Esophagus muscularis mucosa (tissue), 4 donors: Measurements from ENCODE around the gene CTU2. TPM values are rescaled to one million over a fixed set of nuclear protein-coding genes. Genes with fewer than 3 reads are reported as not detected.

Experiments used
- DNase-seq: peaks from one replicate; pipeline ENCODE4 v3.0.0-alpha.2; 2017; ENCODE audit errors: extremely low spot score
- H3K27ac ChIP-seq, 4 donors: fragments of 200-600 bp; sonication (generic); replicated peaks in 1 of 4; 1 replicate in 3 of 4; 2 replicates in 1 of 4; pipeline ENCODE4 v1.5.1; 2016 to 2019; ENCODE audit warnings: mild to moderate bottlenecking in 1 of 4
- H3K27me3 ChIP-seq, 4 donors: fragments of 200-600 bp; sonication (generic); one replicate each; pipeline versions ENCODE4 v1.5.1 to v1.6.0; 2016 to 2019
- H3K36me3 ChIP-seq, 4 donors: fragments of 200-600 bp; sonication (generic); one replicate each; pipeline ENCODE4 v1.5.1; 2016 to 2019
- H3K4me1 ChIP-seq, 4 donors: fragments of 200-600 bp; sonication (generic); one replicate each; pipeline ENCODE4 v1.5.1; 2016 to 2019
- H3K4me3 ChIP-seq, 4 donors: fragments of 200-600 bp; sonication (generic); 1 replicate in 2 of 4; 2 replicates in 2 of 4; pipeline ENCODE4 v1.5.1; 2016 to 2019; ENCODE audit warnings: mild to moderate bottlenecking in 4 of 4, moderate library complexity in 1 of 4
- H3K9me3 ChIP-seq, 4 donors: fragments of 200-600 bp; sonication (generic); 1 replicate in 3 of 4; 2 replicates in 1 of 4; pipeline ENCODE4 v1.5.1; 2016 to 2019
- EP300 ChIP-seq: sonication (generic); formaldehyde crosslinking; IDR thresholded peaks from one replicate; pipeline ENCODE4 v1.6.1; 2017; ENCODE audit warnings: antibody characterized with exemption
- POLR2A ChIP-seq: fragments of 450-650 bp; IDR thresholded peaks from one replicate; pipeline ENCODE4 v1.6.1; 2017; ENCODE audit warnings: antibody characterized with exemption, moderate library complexity, mild to moderate bottlenecking, low read depth
- POLR2AphosphoS5 ChIP-seq, 2 donors: sonication (generic); formaldehyde crosslinking; IDR thresholded peaks; one replicate each; pipeline ENCODE4 v1.6.1; 2017; ENCODE audit warnings: antibody characterized with exemption in 2 of 2
- WGBS: methylation state at CpG from one replicate; pipeline ENCODE4 v1.1.5; 2018; 5-methylcytosine and 5-hydroxymethylcytosine counted together
- intact Hi-C: fragments of 100-400 bp; cut with DNase I; formaldehyde crosslinking; loops from one replicate; pipeline ENCODE4 v1.15.1; 2023
- total RNA-seq, 4 donors: library from RNA; depleted of rRNA; stranded (reverse); fragments of >200 nt; gene quantifications; one replicate each; pipeline versions ENCODE4 v1.1.0 to v1.2.1, GENCODE V29; 2016
- TF ChIP-seq, protein P1 (sequence below), 3 experiments: fragments of 200-600 bp in 2 of 3; fragments of 450-650 bp in 1 of 3; sonication (generic) in 2 of 3; IDR thresholded peaks; one replicate each; pipeline ENCODE4 v1.5.1; 2017 to 2019; ENCODE audit warnings: antibody characterized with exemption in 3 of 3, mild to moderate bottlenecking in 2 of 3, moderate library complexity in 1 of 3

CTU2 gene
- total RNA-seq, 4 donors from 2014 or later: 8.9 to 14.7 (median 10.3) TPM

DNA sequence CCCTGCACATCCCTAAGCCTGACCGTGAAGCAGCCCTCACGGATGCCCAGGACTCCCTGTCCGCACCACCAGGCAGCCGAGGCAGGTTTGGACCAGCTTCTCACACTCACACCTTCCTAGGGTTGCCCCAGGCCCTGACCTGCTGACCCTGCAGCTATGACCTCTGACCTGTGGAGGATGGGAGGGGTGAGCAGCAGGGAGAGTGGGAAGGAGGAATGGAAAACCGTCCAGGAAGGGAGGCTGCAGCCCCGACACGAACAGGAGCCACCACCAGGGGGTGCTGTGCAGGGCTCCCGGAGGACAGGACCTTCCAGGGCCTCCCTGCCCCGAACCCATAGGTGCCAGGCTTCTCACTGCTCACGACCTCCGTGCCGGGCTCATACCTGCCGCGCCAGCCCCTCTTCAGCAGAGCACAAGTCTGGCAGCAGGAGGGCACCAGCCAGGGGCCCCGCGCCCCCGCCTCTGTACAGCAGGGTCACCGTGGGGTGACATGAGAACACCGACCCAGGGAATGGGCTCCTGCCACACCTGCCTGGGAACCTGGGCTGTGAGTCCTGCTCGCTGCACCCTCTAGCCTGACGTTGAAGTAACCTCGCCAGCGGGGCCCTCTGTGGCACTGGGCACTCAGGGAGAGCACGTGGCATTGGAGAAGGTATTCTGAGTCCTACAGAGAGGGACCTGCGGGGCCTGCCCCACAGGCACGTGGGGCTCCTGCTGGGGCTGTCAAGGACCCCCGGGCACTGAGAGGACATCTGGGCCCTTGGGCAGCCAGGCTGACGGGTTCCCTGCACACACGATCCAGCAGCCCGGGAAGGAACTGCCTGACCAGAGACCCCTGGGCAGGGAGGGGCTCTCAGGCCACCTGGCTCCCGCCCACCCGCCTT, 37.6 kb downstream of the CTU2 start:
- H3K27me3 ChIP-seq: no peaks in the 10 kb centered on the region
- no peak for TF ChIP-seq EP300
- TF ChIP-seq, protein P1, sequence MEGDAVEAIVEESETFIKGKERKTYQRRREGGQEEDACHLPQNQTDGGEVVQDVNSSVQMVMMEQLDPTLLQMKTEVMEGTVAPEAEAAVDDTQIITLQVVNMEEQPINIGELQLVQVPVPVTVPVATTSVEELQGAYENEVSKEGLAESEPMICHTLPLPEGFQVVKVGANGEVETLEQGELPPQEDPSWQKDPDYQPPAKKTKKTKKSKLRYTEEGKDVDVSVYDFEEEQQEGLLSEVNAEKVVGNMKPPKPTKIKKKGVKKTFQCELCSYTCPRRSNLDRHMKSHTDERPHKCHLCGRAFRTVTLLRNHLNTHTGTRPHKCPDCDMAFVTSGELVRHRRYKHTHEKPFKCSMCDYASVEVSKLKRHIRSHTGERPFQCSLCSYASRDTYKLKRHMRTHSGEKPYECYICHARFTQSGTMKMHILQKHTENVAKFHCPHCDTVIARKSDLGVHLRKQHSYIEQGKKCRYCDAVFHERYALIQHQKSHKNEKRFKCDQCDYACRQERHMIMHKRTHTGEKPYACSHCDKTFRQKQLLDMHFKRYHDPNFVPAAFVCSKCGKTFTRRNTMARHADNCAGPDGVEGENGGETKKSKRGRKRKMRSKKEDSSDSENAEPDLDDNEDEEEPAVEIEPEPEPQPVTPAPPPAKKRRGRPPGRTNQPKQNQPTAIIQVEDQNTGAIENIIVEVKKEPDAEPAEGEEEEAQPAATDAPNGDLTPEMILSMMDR (IDR thresholded peaks at IDR 0.05): peak in 2 of 3 experiments; percentile 88
- peak in 1 of 2 donors; percentile 54 for TF ChIP-seq POLR2AphosphoS5 (IDR thresholded peaks at IDR 0.05)
- intact Hi-C loops: loop anchor here (2.0 to 10.0 kb wide), 2 partner anchors 41 to 421 kb away; partner anchors contain the start of gene PIEZO1
- H3K36me3 ChIP-seq: peaks cover 13 to 49% (median 35%) of the 10 kb centered on the region in 4 donors
- DNase-seq: no peak
- H3K9me3 ChIP-seq: no peaks in the 10 kb centered on the region
- WGBS: 85% methylated on average over 7 of the region's 32 CpGs
- H3K4me3 ChIP-seq: no peak overlapping the region
- peaks cover 37 to 56% (median 53%) of the 10 kb centered on the region in 4 donors for H3K4me1 ChIP-seq
- peak overlapping the region in 3 of 4 donors; percentile 18 to 84 (median 53) for H3K27ac ChIP-seq

DNA sequence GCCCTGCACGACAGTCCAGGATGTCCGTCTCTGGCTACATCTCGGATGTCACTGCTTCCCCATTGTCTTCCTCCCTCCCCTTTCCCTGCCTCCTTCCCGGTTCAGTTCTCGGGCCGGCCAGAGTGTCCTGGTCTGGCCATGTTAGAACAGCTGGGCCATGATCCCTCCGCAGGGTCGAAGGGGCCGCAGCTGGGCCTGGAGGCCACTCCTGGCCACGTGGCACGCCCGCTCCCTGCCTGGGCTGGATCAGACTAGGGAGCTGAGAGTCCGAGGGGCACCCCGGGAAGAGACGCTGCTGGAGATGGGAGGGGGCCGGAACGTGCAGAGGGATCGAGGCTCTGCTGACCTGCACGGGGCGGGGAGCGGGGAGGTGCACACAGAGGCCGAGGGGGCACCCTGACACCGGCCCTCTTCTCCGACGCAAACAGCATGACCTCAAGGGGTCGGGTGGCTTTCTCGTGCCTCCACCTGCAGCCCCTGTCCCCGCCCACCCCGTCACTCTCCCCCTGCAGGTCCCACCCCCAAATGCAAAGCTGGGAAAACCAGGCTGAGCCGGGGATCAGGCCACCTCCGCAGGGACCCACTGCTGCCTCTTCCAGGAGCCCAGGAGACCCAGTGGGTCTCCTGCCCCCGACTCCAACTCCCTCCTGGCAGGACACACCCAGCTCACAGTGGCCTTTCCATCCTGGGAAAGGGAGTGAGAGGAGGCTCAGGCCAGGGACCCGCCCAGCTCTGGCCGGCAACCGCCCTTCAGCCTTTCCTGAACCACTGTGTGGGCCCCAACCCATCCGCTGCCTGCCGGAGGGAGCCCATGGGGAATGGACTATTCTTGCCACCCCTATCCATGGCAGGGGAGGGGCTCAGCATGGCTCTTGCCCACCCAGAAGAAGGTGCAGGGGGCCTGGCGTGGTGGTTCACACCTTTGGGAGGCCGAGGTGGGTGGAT, 38.5 kb downstream of the CTU2 start:
- Histone ChIP-seq H3K36me3 (peaks cover 13 to 40% (median 29%) of the 10 kb centered on the region in 4 donors), H3K27ac (peak overlapping the region; percentile 53 to 84 (median 78)), H3K9me3 (no peaks in the 10 kb centered on the region), H3K4me1 (peaks cover 37 to 56% (median 53%) of the 10 kb centered on the region in 4 donors), H3K27me3 (no peaks in the 10 kb centered on the region), H3K4me3 (no peak overlapping the region)
- 68% methylated on average over 36 of the region's 39 CpGs for WGBS
- DNase-seq: no peak
- intact Hi-C loops: loop anchor here (5.0 to 10.0 kb wide), 2 partner anchors 112 to 420 kb away; partner anchors contain the start of genes GALNS and TRAPPC2L
- TF ChIP-seq POLR2AphosphoS5 (IDR thresholded peaks at IDR 0.05) (no peak), POLR2A (no peak), EP300 (no peak)
- TF ChIP-seq, protein P1 (IDR thresholded peaks at IDR 0.05): no peak

DNA sequence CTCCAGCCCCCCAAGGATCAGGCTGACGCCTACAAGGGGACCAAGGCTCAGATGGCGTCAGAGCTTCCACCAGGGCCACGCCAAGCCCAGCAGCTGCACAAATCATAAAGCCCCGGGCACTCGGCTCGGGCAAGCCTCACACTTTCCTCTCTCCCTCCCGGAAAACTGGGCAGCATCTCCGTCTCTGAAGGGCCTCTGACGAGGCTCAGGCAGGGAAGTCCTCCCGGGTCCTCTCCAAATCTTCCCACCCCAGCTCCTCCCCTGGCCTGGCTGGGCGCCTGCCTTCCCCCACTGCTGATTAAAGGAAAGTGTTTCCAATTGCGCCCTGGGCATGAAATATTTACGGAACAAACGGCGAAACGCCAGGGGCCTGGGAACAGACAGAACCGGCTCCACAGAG, 40.2 kb downstream of the CTU2 start:
- peak overlapping the region in 1 of 4 donors; percentile 16 for H3K4me3 ChIP-seq
- TF ChIP-seq POLR2AphosphoS5 (IDR thresholded peaks at IDR 0.05): peak; percentile 35 to 51
- no peak for TF ChIP-seq POLR2A
- intact Hi-C loops: loop anchor here (5.0 to 10.0 kb wide), 2 partner anchors 111 to 418 kb away; partner anchors contain the start of genes GALNS and TRAPPC2L
- no peaks in the 10 kb centered on the region for H3K9me3 ChIP-seq
- H3K36me3 ChIP-seq: peaks cover 5 to 30% (median 13%) of the 10 kb centered on the region in 4 donors
- peaks cover 37 to 66% (median 62%) of the 10 kb centered on the region in 4 donors for H3K4me1 ChIP-seq
- H3K27ac ChIP-seq: peak overlapping the region; percentile 75 to 84 (median 82)
- no peaks in the 10 kb centered on the region for H3K27me3 ChIP-seq
- DNase-seq: no peak
- 21% methylated on average over 15 of the region's 17 CpGs for WGBS

DNA sequence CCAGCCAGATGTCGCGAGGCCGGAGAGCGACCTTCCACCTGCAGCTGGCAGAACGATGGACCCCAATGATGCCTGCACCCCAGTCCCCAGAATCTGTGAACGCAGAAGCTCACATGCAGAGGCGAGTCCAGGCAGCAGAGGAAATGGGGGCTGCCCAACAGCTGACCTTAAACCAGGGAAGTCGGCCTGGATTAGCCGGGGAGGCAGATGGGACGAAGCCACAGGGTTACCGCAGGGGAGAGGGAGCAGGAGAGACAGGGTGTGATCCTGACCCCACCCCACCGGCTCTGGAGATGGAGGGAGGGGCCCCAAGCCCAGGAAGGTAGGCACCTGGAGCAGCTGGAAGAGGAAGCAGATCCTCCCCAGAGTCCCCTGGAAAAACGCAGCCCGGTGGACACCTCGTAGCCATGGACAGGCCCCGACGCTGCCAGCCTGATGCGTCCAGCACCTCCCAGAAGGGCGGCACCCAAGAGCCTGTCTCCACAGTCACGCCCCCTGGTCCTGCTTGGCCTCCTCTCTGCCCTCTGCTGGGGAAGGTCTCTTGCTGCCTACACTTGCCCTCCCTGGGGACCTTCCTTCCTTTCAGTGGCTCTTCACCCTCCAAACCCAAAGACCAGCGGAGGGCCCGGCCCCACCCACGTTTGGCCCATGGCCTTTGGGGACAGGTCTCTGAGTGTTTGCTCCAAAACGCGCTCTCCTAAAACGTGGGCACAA, 41.4 kb downstream of the CTU2 start:
- Histone ChIP-seq H3K36me3 (peaks cover 0 to 29% (median 9%) of the 10 kb centered on the region in 4 donors), H3K4me1 (peaks cover 37 to 73% (median 65%) of the 10 kb centered on the region in 4 donors), H3K27me3 (no peaks in the 10 kb centered on the region), H3K27ac (peak overlapping the region; percentile 75 to 84 (median 82)), H3K9me3 (no peaks in the 10 kb centered on the region), H3K4me3 (no peak overlapping the region)
- no peak for DNase-seq
- TF ChIP-seq, protein P1 (IDR thresholded peaks at IDR 0.05): peak in 1 of 3 experiments; percentile 22
- TF ChIP-seq EP300 (no peak), POLR2A (no peak)
- intact Hi-C loops: loop anchor here (5.0 to 10.0 kb wide), 2 partner anchors 110 to 417 kb away; partner anchors contain the start of genes GALNS and TRAPPC2L
- 76% methylated on average over 25 of the region's 26 CpGs for WGBS
